ENCODE data around the gene VTI1A.

VTI1A gene

GRCh38 chr10:112650588-112651030, 203.6 kb downstream of the VTI1A start (continued):
- TF ChIP-seq ZBTB11 (tag by site-specific recombination; conservative IDR thresholded peaks at IDR 0.05; ENCODE audit: low read depth) (no peak), HOXD13 (CRISPR knock-in tag; IDR thresholded peaks at IDR 0.05; ENCODE audit: borderline replicate concordance) (no peak), BCL11A (tag by site-specific recombination; IDR thresholded peaks at IDR 0.05; ENCODE audit: low read depth) (no peak)

GRCh38 chr10:112653215-112653614, 206.2 kb downstream of the VTI1A start:
- H3K27ac ChIP-seq (ENCODE audit: extremely low read depth, low read depth, low read length): no peak overlapping the region
- TF ChIP-seq RBAK (tag by site-specific recombination; IDR thresholded peaks at IDR 0.05) (no peak), SCRT2 (tag by site-specific recombination; IDR thresholded peaks at IDR 0.05) (peak; percentile 48; the same call in 1 of the 2 replicates), HOXD13 (CRISPR knock-in tag; IDR thresholded peaks at IDR 0.05; ENCODE audit: borderline replicate concordance) (no peak)
- ChIA-PET CTCF (no interaction called here), POLR2A (no interaction called here)
- no peaks in the 10 kb centered on the region for H3K36me3 ChIP-seq (ENCODE audit: control insufficient read depth in 2 of 2, insufficient read depth in 1 of 2, low read length in 2 of 2)
- no peak overlapping the region for H3K4me3 ChIP-seq (ENCODE audit: low read depth, low read length)
- H3K4me1 ChIP-seq (ENCODE audit: control insufficient read depth, insufficient read depth, low read length): 0 out of 2 replicates have a peak, but pooled peaks cover 3% of the 10 kb centered on the region
- no peaks in the 10 kb centered on the region for H3K9me3 ChIP-seq (ENCODE audit: control insufficient read depth, insufficient read depth, low read depth, low read length)

DNA sequence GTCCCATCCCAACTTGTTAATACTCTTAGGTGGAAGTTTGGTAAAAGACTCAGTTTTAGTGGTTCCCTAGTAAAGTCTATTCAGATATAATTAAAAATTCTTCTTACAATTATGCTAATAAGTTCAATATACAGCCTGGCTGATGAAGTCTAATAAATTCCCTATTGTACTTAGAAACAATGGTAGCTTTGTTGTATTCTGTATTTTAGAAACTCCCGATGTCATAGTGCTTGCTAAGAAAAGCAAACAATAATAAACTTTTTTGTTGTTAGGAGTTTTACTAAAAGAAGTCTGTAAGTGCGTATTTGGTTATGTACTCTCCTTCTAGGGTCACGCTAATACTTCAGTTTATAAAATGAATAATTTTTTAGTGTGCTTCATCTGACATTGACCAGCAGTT, 206.8 kb downstream of the VTI1A start:
- H3K9me3 ChIP-seq (ENCODE audit: control insufficient read depth, insufficient read depth, low read depth, low read length): no peaks in the 10 kb centered on the region
- CTCF ChIA-PET: interaction anchor here (0.8 kb wide), 1 partner anchor 124 kb away, joined by 4 read pairs; no protein-coding TSS in a partner anchor
- H3K4me1 ChIP-seq (ENCODE audit: control insufficient read depth, insufficient read depth, low read length): peaks cover 4% of the 10 kb centered on the region; the same call in 1 of the 2 replicates
- H3K27ac ChIP-seq (ENCODE audit: extremely low read depth, low read depth, low read length): no peak overlapping the region
- H3K4me3 ChIP-seq (ENCODE audit: low read depth, low read length): no peak overlapping the region
- POLR2A ChIA-PET: no interaction called here
- H3K36me3 ChIP-seq (ENCODE audit: control insufficient read depth in 2 of 2, insufficient read depth in 1 of 2, low read length in 2 of 2): no peaks in the 10 kb centered on the region
- TF ChIP-seq, protein P1, sequence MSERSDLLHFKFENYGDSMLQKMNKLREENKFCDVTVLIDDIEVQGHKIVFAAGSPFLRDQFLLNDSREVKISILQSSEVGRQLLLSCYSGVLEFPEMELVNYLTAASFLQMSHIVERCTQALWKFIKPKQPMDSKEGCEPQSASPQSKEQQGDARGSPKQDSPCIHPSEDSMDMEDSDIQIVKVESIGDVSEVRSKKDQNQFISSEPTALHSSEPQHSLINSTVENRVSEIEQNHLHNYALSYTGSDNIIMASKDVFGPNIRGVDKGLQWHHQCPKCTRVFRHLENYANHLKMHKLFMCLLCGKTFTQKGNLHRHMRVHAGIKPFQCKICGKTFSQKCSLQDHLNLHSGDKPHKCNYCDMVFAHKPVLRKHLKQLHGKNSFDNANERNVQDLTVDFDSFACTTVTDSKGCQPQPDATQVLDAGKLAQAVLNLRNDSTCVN (tag by site-specific recombination; optimal IDR thresholded peaks at IDR 0.05): no peak
- TF ChIP-seq ZNF354C (tag by site-specific recombination; IDR thresholded peaks at IDR 0.05; ENCODE audit: borderline replicate concordance, low read depth) (no peak), GLIS2 (tag by site-specific recombination; IDR thresholded peaks at IDR 0.05) (no peak), ZNF114 (tag by site-specific recombination; IDR thresholded peaks at IDR 0.05) (no peak), ZFHX2 (tag by site-specific recombination; conservative IDR thresholded peaks at IDR 0.05) (no peak), ZXDB (tag by site-specific recombination; IDR thresholded peaks at IDR 0.05) (no peak), SETDB1 (IDR thresholded peaks at IDR 0.05; ENCODE audit: insufficient read length, low read length) (no peak)

GRCh38 chr10:112654794-112655193, 207.8 kb downstream of the VTI1A start:
- Histone ChIP-seq H3K9me3 (ENCODE audit: control insufficient read depth, insufficient read depth, low read depth, low read length) (no peaks in the 10 kb centered on the region), H3K36me3 (ENCODE audit: control insufficient read depth in 2 of 2, insufficient read depth in 1 of 2, low read length in 2 of 2) (no peaks in the 10 kb centered on the region), H3K4me3 (ENCODE audit: low read depth, low read length) (no peak overlapping the region), H3K4me1 (ENCODE audit: control insufficient read depth, insufficient read depth, low read length) (peaks cover 5% of the 10 kb centered on the region; the same call in 1 of the 2 replicates), H3K27ac (ENCODE audit: extremely low read depth, low read depth, low read length) (no peak overlapping the region)
- CTCF ChIA-PET: no interaction called here
- POLR2A ChIA-PET: no interaction called here
- TF ChIP-seq ZNF514 (tag by site-specific recombination; IDR thresholded peaks at IDR 0.05) (no peak), ZIC2 (tag by site-specific recombination; IDR thresholded peaks at IDR 0.05) (no peak), ZNF416 (tag by site-specific recombination; IDR thresholded peaks at IDR 0.05) (no peak), ZNF133 (tag by site-specific recombination; IDR thresholded peaks at IDR 0.05) (no peak), ZNF626 (tag by site-specific recombination; IDR thresholded peaks at IDR 0.05) (no peak), EGR2 (tag by site-specific recombination; IDR thresholded peaks at IDR 0.05; ENCODE audit: low read depth) (no peak), ZNF843 (tag by site-specific recombination; IDR thresholded peaks at IDR 0.05) (no peak), ZNF791 (tag by site-specific recombination; IDR thresholded peaks at IDR 0.05) (no peak), ZNF302 (tag by site-specific recombination; IDR thresholded peaks at IDR 0.05; ENCODE audit: low read depth) (no peak), PRDM6 (tag by site-specific recombination; IDR thresholded peaks at IDR 0.05) (no peak), ZNF830 (tag by site-specific recombination; IDR thresholded peaks at IDR 0.05; ENCODE audit: low read depth) (no peak), ZNF654 (tag by site-specific recombination; IDR thresholded peaks at IDR 0.05; ENCODE audit: low read depth) (no peak), ZNF423 (tag by site-specific recombination; IDR thresholded peaks at IDR 0.05) (no peak)
